ENCODE data around the gene MACROH2A1. TPM values are rescaled to one million over a fixed set of nuclear protein-coding genes. Genes with fewer than 3 reads are reported as not detected.

Gene MACROH2A1
- total and polyA plus RNA-seq, 2 experiments from 2014 or later, result 64.9 to 81.6 TPM

GRCh38 chr5:135444360-135444759 is 45.3 kb upstream of the MACROH2A1 start:
- Histone ChIP-seq H3K36me3 (ENCODE audit: insufficient read depth) (no peaks in the 10 kb centered on the region), H3K4me3 (no peak overlapping the region), H3K4me1 (ENCODE audit: insufficient read depth) (no peaks in the 10 kb centered on the region), H2AFZ (no peak overlapping the region), H3K27ac (ENCODE audit: low read depth) (no peak overlapping the region), H3K4me2 (no peak overlapping the region), H3K27me3 (ENCODE audit: insufficient read depth) (no peaks in the 10 kb centered on the region), H4K20me1 (replicated peaks; ENCODE audit: insufficient read depth) (no peaks in the 10 kb centered on the region), H3K9me2 (ENCODE audit: insufficient read depth) (no peaks in the 10 kb centered on the region), H3K79me2 (replicated peaks; ENCODE audit: insufficient read depth) (no peaks in the 10 kb centered on the region), H3F3A (replicated peaks; ENCODE audit: low read depth) (no peaks in the 10 kb centered on the region)
- peaks cover 15% of the 10 kb centered on the region; the same call in 2 of the 3 replicates for H3K4me1 Mint-ChIP-seq
- no peak for TF ChIP-seq CREB1 (CRISPR knock-in tag; IDR thresholded peaks at IDR 0.05; ENCODE audit: low read depth)
- no peak for TF ChIP-seq POLR2AphosphoS5 (IDR thresholded peaks at IDR 0.05; ENCODE audit: low read depth)
- TF ChIP-seq, protein P1, sequence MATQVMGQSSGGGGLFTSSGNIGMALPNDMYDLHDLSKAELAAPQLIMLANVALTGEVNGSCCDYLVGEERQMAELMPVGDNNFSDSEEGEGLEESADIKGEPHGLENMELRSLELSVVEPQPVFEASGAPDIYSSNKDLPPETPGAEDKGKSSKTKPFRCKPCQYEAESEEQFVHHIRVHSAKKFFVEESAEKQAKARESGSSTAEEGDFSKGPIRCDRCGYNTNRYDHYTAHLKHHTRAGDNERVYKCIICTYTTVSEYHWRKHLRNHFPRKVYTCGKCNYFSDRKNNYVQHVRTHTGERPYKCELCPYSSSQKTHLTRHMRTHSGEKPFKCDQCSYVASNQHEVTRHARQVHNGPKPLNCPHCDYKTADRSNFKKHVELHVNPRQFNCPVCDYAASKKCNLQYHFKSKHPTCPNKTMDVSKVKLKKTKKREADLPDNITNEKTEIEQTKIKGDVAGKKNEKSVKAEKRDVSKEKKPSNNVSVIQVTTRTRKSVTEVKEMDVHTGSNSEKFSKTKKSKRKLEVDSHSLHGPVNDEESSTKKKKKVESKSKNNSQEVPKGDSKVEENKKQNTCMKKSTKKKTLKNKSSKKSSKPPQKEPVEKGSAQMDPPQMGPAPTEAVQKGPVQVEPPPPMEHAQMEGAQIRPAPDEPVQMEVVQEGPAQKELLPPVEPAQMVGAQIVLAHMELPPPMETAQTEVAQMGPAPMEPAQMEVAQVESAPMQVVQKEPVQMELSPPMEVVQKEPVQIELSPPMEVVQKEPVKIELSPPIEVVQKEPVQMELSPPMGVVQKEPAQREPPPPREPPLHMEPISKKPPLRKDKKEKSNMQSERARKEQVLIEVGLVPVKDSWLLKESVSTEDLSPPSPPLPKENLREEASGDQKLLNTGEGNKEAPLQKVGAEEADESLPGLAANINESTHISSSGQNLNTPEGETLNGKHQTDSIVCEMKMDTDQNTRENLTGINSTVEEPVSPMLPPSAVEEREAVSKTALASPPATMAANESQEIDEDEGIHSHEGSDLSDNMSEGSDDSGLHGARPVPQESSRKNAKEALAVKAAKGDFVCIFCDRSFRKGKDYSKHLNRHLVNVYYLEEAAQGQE (IDR thresholded peaks at IDR 0.05; ENCODE audit: unreplicated experiment), result no peak
- TF ChIP-seq STAT1 (IDR thresholded peaks at IDR 0.05; ENCODE audit: unreplicated experiment), result no peak
- TF ChIP-seq, protein P2, sequence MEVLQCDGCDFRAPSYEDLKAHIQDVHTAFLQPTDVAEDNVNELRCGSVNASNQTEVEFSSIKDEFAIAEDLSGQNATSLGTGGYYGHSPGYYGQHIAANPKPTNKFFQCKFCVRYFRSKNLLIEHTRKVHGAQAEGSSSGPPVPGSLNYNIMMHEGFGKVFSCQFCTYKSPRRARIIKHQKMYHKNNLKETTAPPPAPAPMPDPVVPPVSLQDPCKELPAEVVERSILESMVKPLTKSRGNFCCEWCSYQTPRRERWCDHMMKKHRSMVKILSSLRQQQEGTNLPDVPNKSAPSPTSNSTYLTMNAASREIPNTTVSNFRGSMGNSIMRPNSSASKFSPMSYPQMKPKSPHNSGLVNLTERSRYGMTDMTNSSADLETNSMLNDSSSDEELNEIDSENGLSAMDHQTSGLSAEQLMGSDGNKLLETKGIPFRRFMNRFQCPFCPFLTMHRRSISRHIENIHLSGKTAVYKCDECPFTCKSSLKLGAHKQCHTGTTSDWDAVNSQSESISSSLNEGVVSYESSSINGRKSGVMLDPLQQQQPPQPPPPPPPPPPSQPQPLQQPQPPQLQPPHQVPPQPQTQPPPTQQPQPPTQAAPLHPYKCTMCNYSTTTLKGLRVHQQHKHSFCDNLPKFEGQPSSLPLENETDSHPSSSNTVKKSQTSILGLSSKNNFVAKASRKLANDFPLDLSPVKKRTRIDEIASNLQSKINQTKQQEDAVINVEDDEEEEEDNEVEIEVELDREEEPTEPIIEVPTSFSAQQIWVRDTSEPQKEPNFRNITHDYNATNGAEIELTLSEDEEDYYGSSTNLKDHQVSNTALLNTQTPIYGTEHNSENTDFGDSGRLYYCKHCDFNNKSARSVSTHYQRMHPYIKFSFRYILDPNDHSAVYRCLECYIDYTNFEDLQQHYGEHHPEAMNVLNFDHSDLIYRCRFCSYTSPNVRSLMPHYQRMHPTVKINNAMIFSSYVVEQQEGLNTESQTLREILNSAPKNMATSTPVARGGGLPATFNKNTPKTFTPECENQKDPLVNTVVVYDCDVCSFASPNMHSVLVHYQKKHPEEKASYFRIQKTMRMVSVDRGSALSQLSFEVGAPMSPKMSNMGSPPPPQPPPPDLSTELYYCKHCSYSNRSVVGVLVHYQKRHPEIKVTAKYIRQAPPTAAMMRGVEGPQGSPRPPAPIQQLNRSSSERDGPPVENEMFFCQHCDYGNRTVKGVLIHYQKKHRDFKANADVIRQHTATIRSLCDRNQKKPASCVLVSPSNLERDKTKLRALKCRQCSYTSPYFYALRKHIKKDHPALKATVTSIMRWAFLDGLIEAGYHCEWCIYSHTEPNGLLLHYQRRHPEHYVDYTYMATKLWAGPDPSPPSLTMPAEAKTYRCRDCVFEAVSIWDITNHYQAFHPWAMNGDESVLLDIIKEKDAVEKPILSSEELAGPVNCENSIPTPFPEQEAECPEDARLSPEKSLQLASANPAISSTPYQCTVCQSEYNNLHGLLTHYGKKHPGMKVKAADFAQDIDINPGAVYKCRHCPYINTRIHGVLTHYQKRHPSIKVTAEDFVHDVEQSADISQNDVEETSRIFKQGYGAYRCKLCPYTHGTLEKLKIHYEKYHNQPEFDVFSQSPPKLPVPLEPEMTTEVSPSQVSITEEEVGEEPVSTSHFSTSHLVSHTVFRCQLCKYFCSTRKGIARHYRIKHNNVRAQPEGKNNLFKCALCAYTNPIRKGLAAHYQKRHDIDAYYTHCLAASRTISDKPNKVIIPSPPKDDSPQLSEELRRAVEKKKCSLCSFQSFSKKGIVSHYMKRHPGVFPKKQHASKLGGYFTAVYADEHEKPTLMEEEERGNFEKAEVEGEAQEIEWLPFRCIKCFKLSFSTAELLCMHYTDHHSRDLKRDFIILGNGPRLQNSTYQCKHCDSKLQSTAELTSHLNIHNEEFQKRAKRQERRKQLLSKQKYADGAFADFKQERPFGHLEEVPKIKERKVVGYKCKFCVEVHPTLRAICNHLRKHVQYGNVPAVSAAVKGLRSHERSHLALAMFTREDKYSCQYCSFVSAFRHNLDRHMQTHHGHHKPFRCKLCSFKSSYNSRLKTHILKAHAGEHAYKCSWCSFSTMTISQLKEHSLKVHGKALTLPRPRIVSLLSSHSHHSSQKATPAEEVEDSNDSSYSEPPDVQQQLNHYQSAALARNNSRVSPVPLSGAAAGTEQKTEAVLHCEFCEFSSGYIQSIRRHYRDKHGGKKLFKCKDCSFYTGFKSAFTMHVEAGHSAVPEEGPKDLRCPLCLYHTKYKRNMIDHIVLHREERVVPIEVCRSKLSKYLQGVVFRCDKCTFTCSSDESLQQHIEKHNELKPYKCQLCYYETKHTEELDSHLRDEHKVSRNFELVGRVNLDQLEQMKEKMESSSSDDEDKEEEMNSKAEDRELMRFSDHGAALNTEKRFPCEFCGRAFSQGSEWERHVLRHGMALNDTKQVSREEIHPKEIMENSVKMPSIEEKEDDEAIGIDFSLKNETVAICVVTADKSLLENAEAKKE (CRISPR knock-in tag; IDR thresholded peaks at IDR 0.05), result no peak
- no peak for TF ChIP-seq EZH2phosphoT487 (IDR thresholded peaks at IDR 0.05; ENCODE audit: unreplicated experiment)
- TF ChIP-seq, protein P3, sequence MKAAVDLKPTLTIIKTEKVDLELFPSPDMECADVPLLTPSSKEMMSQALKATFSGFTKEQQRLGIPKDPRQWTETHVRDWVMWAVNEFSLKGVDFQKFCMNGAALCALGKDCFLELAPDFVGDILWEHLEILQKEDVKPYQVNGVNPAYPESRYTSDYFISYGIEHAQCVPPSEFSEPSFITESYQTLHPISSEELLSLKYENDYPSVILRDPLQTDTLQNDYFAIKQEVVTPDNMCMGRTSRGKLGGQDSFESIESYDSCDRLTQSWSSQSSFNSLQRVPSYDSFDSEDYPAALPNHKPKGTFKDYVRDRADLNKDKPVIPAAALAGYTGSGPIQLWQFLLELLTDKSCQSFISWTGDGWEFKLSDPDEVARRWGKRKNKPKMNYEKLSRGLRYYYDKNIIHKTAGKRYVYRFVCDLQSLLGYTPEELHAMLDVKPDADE (IDR thresholded peaks at IDR 0.05), result no peak
- H3K36me3 Mint-ChIP-seq (ENCODE audit: low read depth), result no peaks in the 10 kb centered on the region
- peaks cover 9% of the 10 kb centered on the region for H3K27me3 Mint-ChIP-seq (ENCODE audit: insufficient read depth, low read depth, poor library complexity)
- H3K4me3 Mint-ChIP-seq, result no peak overlapping the region
- ATAC-seq (no peak; the same call in 2 of the 3 replicates), DNase-seq (ENCODE audit: low spot score) (no peak)
- 0 out of 3 replicates have a peak, but pooled peaks cover 3% of the 10 kb centered on the region for H3K9me3 Mint-ChIP-seq
- H3K27ac Mint-ChIP-seq, result no peak overlapping the region

Data from GM23338 (cell line).